Esophagus squamous epithelium (tissue), 5 donors: ENCODE data around the gene TRIM59. TPM values are rescaled to one million over a fixed set of nuclear protein-coding genes. Genes with fewer than 3 reads are reported as not detected.

Source experiments
- DNase-seq: peaks from one replicate; lab custom pipeline; 2025; lab: John Stamatoyannopoulos, UW
- H3K27ac ChIP-seq, 4 donors: fragments of 200-600 bp; sonication (generic); one replicate each; pipeline ENCODE4 v1.5.1; 2016 to 2019; ENCODE audit warnings: mild to moderate bottlenecking in 1 of 4
- H3K27me3 ChIP-seq, 4 donors: fragments of 200-600 bp; sonication (generic); 1 replicate in 3 of 4; 2 replicates in 1 of 4; pipeline versions ENCODE4 v1.5.1 to v1.6.0; 2017 to 2021; ENCODE audit warnings: antibody characterized with exemption in 1 of 4
- H3K36me3 ChIP-seq, 3 donors: fragments of 200-600 bp; sonication (generic); one replicate each; pipeline ENCODE4 v1.5.1; 2016 to 2019
- H3K4me1 ChIP-seq, 3 donors: fragments of 200-600 bp; sonication (generic); one replicate each; pipeline ENCODE4 v1.5.1; 2017 to 2019
- H3K4me3 ChIP-seq, 4 donors: fragments of 200-600 bp; sonication (generic); 1 replicate in 3 of 4; 2 replicates in 1 of 4; pipeline ENCODE4 v1.5.1; 2016 to 2019; ENCODE audit warnings: mild to moderate bottlenecking in 2 of 4, moderate library complexity in 1 of 4
- H3K9me3 ChIP-seq, 3 donors: fragments of 200-600 bp; sonication (generic); one replicate each; pipeline ENCODE4 v1.5.1; 2016 to 2019
- POLR2A ChIP-seq, 4 donors: fragments of 450-650 bp; IDR thresholded peaks; one replicate each; pipeline ENCODE4 v1.6.1; 2017; ENCODE audit warnings: antibody characterized with exemption in 4 of 4, mild to moderate bottlenecking in 4 of 4, moderate library complexity in 3 of 4
- WGBS, 2 donors: methylation state at CpG; one replicate each; pipeline ENCODE4 v1.1.5; 2018; 5-methylcytosine and 5-hydroxymethylcytosine counted together
- intact Hi-C: fragments of 100-400 bp; cut with DNase I; formaldehyde crosslinking; loops from one replicate; pipeline ENCODE4 v1.15.0; 2022
- total RNA-seq, 4 donors: library from RNA; depleted of rRNA; stranded (reverse); fragments of >200 nt; gene quantifications; one replicate each; pipeline ENCODE4 v1.1.0, GENCODE V29; 2016
- TF ChIP-seq, protein P1 (sequence below), 6 experiments: fragments of 450-650 bp in 4 of 6; fragments of 200-600 bp in 2 of 6; sonication (generic) in 2 of 6; IDR thresholded peaks; one replicate each; pipeline ENCODE4 v1.5.1; 2016 to 2019; ENCODE audit warnings: antibody characterized with exemption in 6 of 6, mild to moderate bottlenecking in 4 of 6, moderate library complexity in 4 of 6
- donor health status: DM: yes; HTN: yes; CAD: no.

The TRIM59 gene
- total RNA-seq, 4 donors from 2014 or later, result 4.9 to 14.7 (median 8.9) TPM

DNA sequence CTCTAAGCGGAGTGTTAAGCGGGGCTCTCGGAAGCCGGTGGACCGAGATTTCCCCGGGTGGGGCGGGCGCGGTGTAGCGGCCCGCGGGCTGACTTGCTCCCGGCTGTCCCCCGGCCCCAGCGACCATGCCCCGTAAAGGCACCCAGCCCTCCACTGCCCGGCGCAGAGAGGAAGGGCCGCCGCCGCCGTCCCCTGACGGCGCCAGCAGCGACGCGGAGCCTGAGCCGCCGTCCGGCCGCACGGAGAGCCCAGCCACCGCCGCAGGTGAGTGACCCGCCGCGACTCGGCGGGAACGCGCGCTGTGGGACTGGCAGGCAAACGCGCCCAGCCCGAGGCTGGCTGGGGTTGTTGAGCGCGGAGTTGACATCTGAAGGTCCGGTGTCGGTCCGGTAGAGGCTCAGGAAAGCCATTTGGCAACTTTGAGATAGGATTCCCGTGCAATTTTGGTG lies 48.9 kb downstream of the TRIM59 start:
- Histone ChIP-seq H3K27me3 (peaks cover 0 to 4% (median 0%) of the 10 kb centered on the region in 4 donors), H3K4me3 (peak overlapping the region; percentile 66 to 90 (median 76)), H3K27ac (peak overlapping the region; percentile 86 to 98 (median 92)), H3K9me3 (no peaks in the 10 kb centered on the region), H3K36me3 (peaks cover 0 to under 1% (median 0%) of the 10 kb centered on the region in 3 donors), H3K4me1 (peaks cover 0 to 63% (median 9%) of the 10 kb centered on the region in 3 donors)
- 0% methylated on average over 1 to 2 of the region's 51 CpGs for WGBS, 2 donors
- intact Hi-C loops, result no loop called here
- TF ChIP-seq POLR2A (IDR thresholded peaks at IDR 0.05), result no peak
- TF ChIP-seq, protein P1, sequence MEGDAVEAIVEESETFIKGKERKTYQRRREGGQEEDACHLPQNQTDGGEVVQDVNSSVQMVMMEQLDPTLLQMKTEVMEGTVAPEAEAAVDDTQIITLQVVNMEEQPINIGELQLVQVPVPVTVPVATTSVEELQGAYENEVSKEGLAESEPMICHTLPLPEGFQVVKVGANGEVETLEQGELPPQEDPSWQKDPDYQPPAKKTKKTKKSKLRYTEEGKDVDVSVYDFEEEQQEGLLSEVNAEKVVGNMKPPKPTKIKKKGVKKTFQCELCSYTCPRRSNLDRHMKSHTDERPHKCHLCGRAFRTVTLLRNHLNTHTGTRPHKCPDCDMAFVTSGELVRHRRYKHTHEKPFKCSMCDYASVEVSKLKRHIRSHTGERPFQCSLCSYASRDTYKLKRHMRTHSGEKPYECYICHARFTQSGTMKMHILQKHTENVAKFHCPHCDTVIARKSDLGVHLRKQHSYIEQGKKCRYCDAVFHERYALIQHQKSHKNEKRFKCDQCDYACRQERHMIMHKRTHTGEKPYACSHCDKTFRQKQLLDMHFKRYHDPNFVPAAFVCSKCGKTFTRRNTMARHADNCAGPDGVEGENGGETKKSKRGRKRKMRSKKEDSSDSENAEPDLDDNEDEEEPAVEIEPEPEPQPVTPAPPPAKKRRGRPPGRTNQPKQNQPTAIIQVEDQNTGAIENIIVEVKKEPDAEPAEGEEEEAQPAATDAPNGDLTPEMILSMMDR (IDR thresholded peaks at IDR 0.05), result no peak
- no peak for DNase-seq

DNA sequence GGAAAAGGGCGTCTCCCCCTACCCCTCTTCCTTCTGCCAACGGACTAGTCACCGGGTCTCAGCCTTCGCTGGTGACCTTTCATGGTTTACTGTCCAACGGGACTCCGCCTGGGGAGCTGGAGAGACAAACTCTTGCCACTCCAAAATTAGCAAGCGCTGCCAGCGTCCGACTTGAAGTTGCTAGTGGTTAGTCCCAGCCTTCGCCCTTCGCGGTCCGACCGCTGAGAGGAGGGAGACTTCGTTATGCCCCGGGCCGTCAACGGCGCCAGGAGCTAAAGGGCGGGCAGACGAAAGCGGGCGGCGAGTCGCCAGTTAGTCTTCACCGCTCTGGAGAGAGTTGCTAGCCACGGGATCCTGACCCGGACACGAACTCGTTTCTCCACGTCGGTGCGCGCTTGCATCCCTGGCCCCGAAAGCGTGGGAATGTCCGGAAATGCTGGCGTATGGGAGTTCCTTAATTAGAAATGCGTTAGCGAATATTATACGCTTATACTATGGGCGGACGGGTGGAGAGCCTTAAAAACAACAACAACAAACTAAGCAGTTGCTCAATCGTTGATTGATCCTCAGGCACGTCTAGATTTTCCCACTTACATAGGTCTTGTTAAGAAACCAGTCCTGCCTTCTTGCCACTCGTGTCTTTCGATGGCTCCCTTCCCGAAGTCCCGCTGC lies 49.4 kb downstream of the TRIM59 start:
- DNase-seq, result no peak
- Histone ChIP-seq H3K27me3 (peaks cover 0 to 4% (median 0%) of the 10 kb centered on the region in 4 donors), H3K9me3 (no peaks in the 10 kb centered on the region), H3K36me3 (no peaks in the 10 kb centered on the region), H3K4me1 (peaks cover 0 to 60% (median 9%) of the 10 kb centered on the region in 3 donors), H3K27ac (peak overlapping the region; percentile 86 to 98 (median 92)), H3K4me3 (peak overlapping the region; percentile 66 to 90 (median 76))
- 0 to 1% methylated on average over 2 to 28 of the region's 49 CpGs for WGBS, 2 donors
- TF ChIP-seq POLR2A (IDR thresholded peaks at IDR 0.05), result no peak
- TF ChIP-seq, protein P1 (IDR thresholded peaks at IDR 0.05), result no peak
- intact Hi-C loops, result no loop called here

DNA sequence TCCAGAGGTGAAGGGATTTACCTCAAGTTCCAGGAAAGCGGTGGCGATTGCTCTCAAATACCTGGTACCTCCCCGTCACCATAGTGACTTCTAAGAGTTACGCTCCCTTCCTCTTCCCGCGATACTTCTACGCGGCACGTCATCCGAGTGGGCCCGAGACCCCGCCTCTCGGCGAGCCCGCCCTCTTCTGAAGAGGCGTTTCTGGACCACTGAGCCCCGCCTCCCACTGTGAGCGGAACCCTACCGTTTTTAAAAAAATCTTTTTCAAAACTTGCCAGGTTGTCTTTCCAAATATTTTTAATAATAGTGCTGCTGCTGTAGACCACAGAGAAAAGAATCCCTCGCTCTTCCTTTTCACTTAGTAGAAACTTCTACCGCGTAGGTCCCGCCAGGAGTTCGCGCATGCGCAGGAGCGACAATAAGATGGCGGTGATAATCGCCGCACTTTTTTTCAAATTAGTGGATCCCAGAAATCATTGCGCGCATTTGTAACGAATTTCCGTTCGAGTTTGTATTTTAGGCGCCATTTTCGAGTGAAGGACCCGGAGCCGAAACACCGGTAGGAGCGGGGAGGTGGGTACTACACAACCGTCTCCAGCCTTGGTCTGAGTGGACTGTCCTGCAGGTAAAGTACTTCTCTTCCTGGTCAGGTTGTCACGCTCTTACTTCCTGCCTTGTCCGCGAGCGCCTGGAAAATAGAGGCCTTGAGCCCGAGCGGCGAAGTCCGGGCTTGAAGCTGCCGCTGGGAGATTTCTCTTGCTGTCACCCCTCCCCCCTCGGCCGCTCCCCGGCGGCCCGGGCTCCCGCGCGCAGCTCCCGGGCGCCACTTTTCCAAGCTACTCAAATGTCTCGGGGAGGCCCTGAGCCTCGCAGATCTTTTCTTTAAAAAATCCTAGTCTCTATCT lies 50.2 kb downstream of the TRIM59 start, which contains the start of the genes IFT80 and SMC4:
IFT80 (minus strand) TSS at position 101 of the 905 bp plus-strand sequence. CDS start 14,625 bp downstream, outside the sequence.
SMC4 (plus strand) TSS at position 526 of the 905 bp plus-strand sequence. CDS start 1,177 bp downstream, outside the sequence.
- Histone ChIP-seq H3K36me3 (no peaks in the 10 kb centered on the region), H3K27me3 (peaks cover 0 to 4% (median 0%) of the 10 kb centered on the region in 4 donors), H3K9me3 (no peaks in the 10 kb centered on the region), H3K4me1 (peaks cover 0 to 57% (median 9%) of the 10 kb centered on the region in 3 donors), H3K4me3 (peak within 1 kb of the TSS; percentile 66 to 90 (median 76)), H3K27ac (peak within 1 kb of the TSS; percentile 86 to 98 (median 92))
- DNase-seq, result peak; percentile 79
- 1% methylated on average over 41 to 57 of the region's 63 CpGs for WGBS, 2 donors
- TF ChIP-seq POLR2A (IDR thresholded peaks at IDR 0.05), result peak in 3 of 4 donors; percentile 54 to 74 (median 63)
- TF ChIP-seq, protein P1 (IDR thresholded peaks at IDR 0.05), result peak in 2 of 6 experiments; percentile 1 to 8
- intact Hi-C loops, result no loop called here

DNA sequence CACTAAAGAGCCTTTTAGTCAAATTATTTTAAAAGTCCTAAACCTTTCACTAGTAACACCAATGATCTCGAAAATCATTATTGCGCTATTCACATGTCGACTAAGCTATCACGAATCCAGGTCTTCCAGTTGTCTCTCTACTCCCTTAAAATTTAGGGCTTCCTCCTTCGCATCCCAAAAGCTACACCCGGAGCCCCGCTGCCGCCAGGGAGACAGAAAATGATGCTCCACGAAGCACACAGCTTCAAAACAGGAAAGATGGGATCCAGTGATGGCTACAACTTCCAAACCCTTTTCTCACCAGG lies 50.8 kb downstream of the TRIM59 start:
- Histone ChIP-seq H3K27me3 (peaks cover 0 to 4% (median 0%) of the 10 kb centered on the region in 4 donors), H3K27ac (peak overlapping the region; percentile 86 to 98 (median 92)), H3K4me1 (peaks cover 0 to 51% (median 9%) of the 10 kb centered on the region in 3 donors), H3K4me3 (peak overlapping the region; percentile 66 to 90 (median 76)), H3K9me3 (no peaks in the 10 kb centered on the region), H3K36me3 (no peaks in the 10 kb centered on the region)
- DNase-seq, result no peak
- TF ChIP-seq, protein P1 (IDR thresholded peaks at IDR 0.05), result no peak
- 0% methylated on average over 8 to 9 of the region's 9 CpGs for WGBS, 2 donors
- intact Hi-C loops, result no loop called here
